ENCODE results near the gene LRMDA. TPM values are rescaled to one million over a fixed set of nuclear protein-coding genes. Genes with fewer than 3 reads are reported as not detected.

Gene LRMDA
- total and polyA plus RNA-seq, 10 of the 15 experiments (the other 5 are each of a cell fraction or from before 2014, with no cell fraction given), result 0.07 to 0.54 (median 0.29) TPM; not detected in 4

DNA sequence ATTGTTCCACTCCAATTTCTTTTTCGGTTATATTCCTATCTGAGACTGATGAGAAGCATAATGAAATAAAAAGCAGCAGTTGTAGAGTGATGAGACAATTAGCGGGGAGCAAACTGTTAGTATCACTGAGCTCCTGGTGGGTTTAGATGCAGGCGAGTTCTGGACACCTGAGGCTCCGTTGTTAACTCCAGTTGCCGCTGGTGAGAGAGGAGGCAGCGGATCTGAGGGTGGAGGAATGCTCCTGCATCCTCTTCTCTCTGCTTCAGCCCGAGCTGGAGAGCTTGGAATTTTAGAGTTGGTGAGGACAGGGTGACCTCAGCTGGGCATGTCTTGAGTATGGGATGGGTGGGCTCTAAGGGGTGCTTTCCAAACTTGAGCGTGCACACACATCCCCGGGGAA lies 31.4 kb downstream of the LRMDA start:
- SMC1A ChIA-PET (ENCODE audit: uncharacterized antibody, unreplicated experiment), result interaction anchor here (0.5 to 1.0 kb wide), 3 partner anchors 15 to 84 kb away, joined by 3 to 4 read pairs (median 4); no protein-coding TSS in a partner anchor
- H3K79me2 ChIP-seq (ENCODE audit: control insufficient read depth, insufficient read depth, low read length), result no peaks in the 10 kb centered on the region
- no peak for DNase-seq (ENCODE audit: low read depth, low spot score)

More for the DNA sequence above, 31.4 kb downstream of the LRMDA start:
- WGBS (ENCODE audit: insufficient coverage, insufficient replicate concordance, low lambda C conversion rate, missing lambda C conversion rate), result 13% methylated on average over 9 of the region's 9 CpGs
- in situ Hi-C loops (cut with MboI), result no loop called here
- FAIRE-seq, result no peak
- Histone ChIP-seq H3K27ac (ENCODE audit: control insufficient read depth, insufficient read depth) (no peak overlapping the region), H3K36me3 (ENCODE audit: control insufficient read depth in 2 of 2, insufficient read depth in 2 of 2, low read length in 1 of 2) (no peaks in the 10 kb centered on the region), H3K4me3 (no peak overlapping the region), H3K27me3 (replicated peaks in 1 of 2; ENCODE audit: control insufficient read depth in 2 of 2, insufficient read depth in 2 of 2, low read length in 1 of 2) (peaks cover 0 to 1% of the 10 kb centered on the region in 2 experiments; a peak in 2 of 4 replicates), H3K4me1 (ENCODE audit: control insufficient read depth, insufficient read depth, low read length) (no peaks in the 10 kb centered on the region), H2AFZ (ENCODE audit: control insufficient read depth, low read depth, low read length) (no peak overlapping the region), H3K9me3 (replicated peaks; ENCODE audit: control insufficient read depth, insufficient read depth, low read length) (no peaks in the 10 kb centered on the region), H3K9ac (ENCODE audit: control insufficient read depth, insufficient read depth, low read length) (no peak overlapping the region), H3K4me2 (ENCODE audit: control insufficient read depth, insufficient read depth) (no peak overlapping the region), H4K20me1 (ENCODE audit: control insufficient read depth, insufficient read depth) (no peaks in the 10 kb centered on the region)
- TF ChIP-seq POU2F2 (IDR thresholded peaks at IDR 0.05; ENCODE audit: borderline replicate concordance, low read depth, low read length) (no peak), TARDBP (IDR thresholded peaks at IDR 0.05; ENCODE audit: borderline replicate concordance) (no peak), FOS (IDR thresholded peaks at IDR 0.05; ENCODE audit: borderline replicate concordance, extremely low read depth, insufficient read length) (no peak), SUPT20H (IDR thresholded peaks at IDR 0.05; ENCODE audit: borderline replicate concordance, control insufficient read depth, low read depth, low read length) (no peak), STAT1 (conservative IDR thresholded peaks at IDR 0.05) (no peak), ASH2L (IDR thresholded peaks at IDR 0.05; ENCODE audit: borderline replicate concordance, low read depth) (no peak), BCL11A (IDR thresholded peaks at IDR 0.05; ENCODE audit: low read depth, low read length) (no peak), IKZF1 (conservative IDR thresholded peaks at IDR 0.05) (no peak), PAX5 (IDR thresholded peaks at IDR 0.05; ENCODE audit: borderline replicate concordance, low read depth, low read length) (no peak), EP300 (IDR thresholded peaks at IDR 0.05; ENCODE audit: borderline replicate concordance in 1 of 2, control insufficient read depth in 1 of 2, low read depth in 2 of 2, low read length in 2 of 2) (no peak), ZNF274 (IDR thresholded peaks at IDR 0.05; ENCODE audit: insufficient read depth, insufficient read length) (no peak), CHD1 (IDR thresholded peaks at IDR 0.05; ENCODE audit: low read depth, low read length) (no peak), MTA3 (IDR thresholded peaks at IDR 0.05; ENCODE audit: borderline replicate concordance, low read length) (no peak), TAF1 (IDR thresholded peaks at IDR 0.05; ENCODE audit: borderline replicate concordance, low read depth, low read length) (no peak)
- TF ChIP-seq, protein P1, sequence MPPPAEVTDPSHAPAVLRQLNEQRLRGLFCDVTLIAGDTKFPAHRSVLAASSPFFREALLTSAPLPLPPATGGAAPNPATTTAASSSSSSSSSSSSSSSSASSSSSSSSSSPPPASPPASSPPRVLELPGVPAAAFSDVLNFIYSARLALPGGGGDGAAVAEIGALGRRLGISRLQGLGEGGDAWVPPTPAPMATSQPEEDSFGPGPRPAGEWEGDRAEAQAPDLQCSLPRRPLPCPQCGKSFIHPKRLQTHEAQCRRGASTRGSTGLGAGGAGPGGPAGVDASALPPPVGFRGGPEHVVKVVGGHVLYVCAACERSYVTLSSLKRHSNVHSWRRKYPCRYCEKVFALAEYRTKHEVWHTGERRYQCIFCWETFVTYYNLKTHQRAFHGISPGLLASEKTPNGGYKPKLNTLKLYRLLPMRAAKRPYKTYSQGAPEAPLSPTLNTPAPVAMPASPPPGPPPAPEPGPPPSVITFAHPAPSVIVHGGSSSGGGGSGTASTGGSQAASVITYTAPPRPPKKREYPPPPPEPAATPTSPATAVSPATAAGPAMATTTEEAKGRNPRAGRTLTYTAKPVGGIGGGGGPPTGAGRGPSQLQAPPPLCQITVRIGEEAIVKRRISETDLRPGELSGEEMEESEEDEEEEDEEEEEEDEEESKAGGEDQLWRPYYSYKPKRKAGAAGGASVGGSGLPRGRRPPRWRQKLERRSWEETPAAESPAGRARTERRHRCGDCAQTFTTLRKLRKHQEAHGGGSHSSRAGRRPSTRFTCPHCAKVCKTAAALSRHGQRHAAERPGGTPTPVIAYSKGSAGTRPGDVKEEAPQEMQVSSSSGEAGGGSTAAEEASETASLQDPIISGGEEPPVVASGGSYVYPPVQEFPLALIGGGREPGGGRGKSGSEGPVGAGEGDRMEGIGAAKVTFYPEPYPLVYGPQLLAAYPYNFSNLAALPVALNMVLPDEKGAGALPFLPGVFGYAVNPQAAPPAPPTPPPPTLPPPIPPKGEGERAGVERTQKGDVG (CRISPR knock-in tag; IDR thresholded peaks at IDR 0.05), result no peak
- BruUV-seq (replicated peaks), result no TSS peak
- ATAC-seq, result no peak
- intact Hi-C loops (cut with micrococcal nuclease; ENCODE audit: unreplicated experiment), result no loop called here
- ChIA-PET POLR2A (interaction anchor here (0.6 kb wide), 1 partner anchor 51 kb away, joined by 4 read pairs; no protein-coding TSS in a partner anchor), CTCF (interaction anchor here (1.3 kb wide), 1 partner anchor 13 kb away, joined by 4 read pairs; no protein-coding TSS in a partner anchor), RAD21 (ENCODE audit: unreplicated experiment) (no interaction called here)

Measured in GM12878 (cell line).